Measurements from ENCODE around the gene FBXW11. TPM values are rescaled to one million over a fixed set of nuclear protein-coding genes. Genes with fewer than 3 reads are reported as not detected.

The FBXW11 gene
- total RNA-seq, 4 donors from 2014 or later, result 22.8 to 44.8 (median 40.3) TPM

- Histone ChIP-seq H3K4me3 (no peak overlapping the region), H3K27me3 (no peaks in the 10 kb centered on the region), H3K9me3 (no peaks in the 10 kb centered on the region), H3K27ac (no peak overlapping the region), H3K36me3 (peaks cover 0 to 11% (median 0%) of the 10 kb centered on the region in 4 donors), H3K4me1 (peaks cover 0 to 7% (median 2%) of the 10 kb centered on the region in 4 donors)
- WGBS, 2 donors (ENCODE audit: low coverage in 1 of 2), result 89 to 97% methylated on average over 10 to 12 of the region's 12 CpGs
- intact Hi-C loops (cut with DNase I; ENCODE audit: low total_unique reads) (loop anchor here (10.0 kb wide), 1 partner anchor 134 kb away; no protein-coding TSS in a partner anchor), in situ Hi-C loops (cut with MboI; ENCODE audit: low pct_ligation_motif_present in 1 of 4, low pct_unique_long_range_greater_than_20kb in 1 of 4, low sequenced_read_pairs in 3 of 4) (loop anchor here (10.0 to 25.0 kb wide), 3 partner anchors 134 to 636 kb away; partner anchors contain the start of gene FGF18 (in 4 of the 4))
- TF ChIP-seq CTCF (IDR thresholded peaks at IDR 0.05) (no peak), POLR2AphosphoS5 (IDR thresholded peaks at IDR 0.05) (no peak), EP300 (IDR thresholded peaks at IDR 0.05; ENCODE audit: low read depth) (no peak), POLR2A (IDR thresholded peaks at IDR 0.05) (no peak)
- DNase-seq, result no peak
These were observed 42.2 kb upstream of the FBXW11 start for GRCh38 chr5:172048539-172049101.

- H3K36me3 ChIP-seq, result peaks cover 0 to 11% (median 0%) of the 10 kb centered on the region in 4 donors
- H3K4me1 ChIP-seq, result peaks cover 0 to 7% (median 2%) of the 10 kb centered on the region in 4 donors
- no peak for DNase-seq
- H3K4me3 ChIP-seq, result no peak overlapping the region
- intact Hi-C loops (cut with DNase I; ENCODE audit: low total_unique reads), result loop anchor here (10.0 kb wide), 1 partner anchor 133 kb away; no protein-coding TSS in a partner anchor
- H3K27ac ChIP-seq, result no peak overlapping the region
- 100% methylated on average over 1 of the region's 1 CpG; no CpG with 5 or more reads in 1 of the 2 donors for WGBS, 2 donors (ENCODE audit: low coverage in 1 of 2)
- in situ Hi-C loops (cut with MboI; ENCODE audit: low pct_ligation_motif_present in 1 of 4, low pct_unique_long_range_greater_than_20kb in 1 of 4, low sequenced_read_pairs in 3 of 4), result loop anchor here (10.0 to 25.0 kb wide), 3 partner anchors 133 to 636 kb away; partner anchors contain the start of gene FGF18 (in 4 of the 4)
- H3K27me3 ChIP-seq, result no peaks in the 10 kb centered on the region
- H3K9me3 ChIP-seq, result no peaks in the 10 kb centered on the region
- TF ChIP-seq POLR2A (IDR thresholded peaks at IDR 0.05) (no peak), EP300 (IDR thresholded peaks at IDR 0.05; ENCODE audit: low read depth) (no peak), POLR2AphosphoS5 (IDR thresholded peaks at IDR 0.05) (no peak), CTCF (IDR thresholded peaks at IDR 0.05) (no peak)
These were observed 41.7 kb upstream of the FBXW11 start for GRCh38 chr5:172048170-172048422.

- in situ Hi-C loops (cut with MboI; ENCODE audit: low pct_ligation_motif_present in 1 of 4, low pct_unique_long_range_greater_than_20kb in 1 of 4, low sequenced_read_pairs in 3 of 4) (loop anchor here (10.0 to 25.0 kb wide), 3 partner anchors 132 to 634 kb away; partner anchors contain the start of gene FGF18 (in 4 of the 4)), intact Hi-C loops (cut with DNase I; ENCODE audit: low total_unique reads) (loop anchor here (10.0 kb wide), 1 partner anchor 132 kb away; no protein-coding TSS in a partner anchor)
- no peak for DNase-seq
- H3K4me1 ChIP-seq, result no peaks in the 10 kb centered on the region
- no peaks in the 10 kb centered on the region for H3K9me3 ChIP-seq
- 90 to 93% methylated on average over 2 to 4 of the region's 4 CpGs for WGBS, 2 donors (ENCODE audit: low coverage in 1 of 2)
- H3K27ac ChIP-seq, result no peak overlapping the region
- no peaks in the 10 kb centered on the region for H3K27me3 ChIP-seq
- TF ChIP-seq POLR2A (IDR thresholded peaks at IDR 0.05), result no peak
- no peak for TF ChIP-seq EP300 (IDR thresholded peaks at IDR 0.05; ENCODE audit: low read depth)
- TF ChIP-seq POLR2AphosphoS5 (IDR thresholded peaks at IDR 0.05), result no peak
- TF ChIP-seq CTCF (IDR thresholded peaks at IDR 0.05), result no peak
- H3K36me3 ChIP-seq, result peaks cover 0 to 11% (median 0%) of the 10 kb centered on the region in 4 donors
- H3K4me3 ChIP-seq, result no peak overlapping the region
These were observed 40.2 kb upstream of the FBXW11 start for GRCh38 chr5:172046593-172046992.

- Histone ChIP-seq H3K36me3 (peaks cover 0 to 7% (median 0%) of the 10 kb centered on the region in 4 donors), H3K4me1 (no peaks in the 10 kb centered on the region), H3K4me3 (no peak overlapping the region), H3K27me3 (no peaks in the 10 kb centered on the region), H3K27ac (no peak overlapping the region), H3K9me3 (no peaks in the 10 kb centered on the region)
- WGBS, 2 donors (ENCODE audit: low coverage in 1 of 2), result 79 to 86% methylated on average over 7 of the region's 7 CpGs
- in situ Hi-C loops (cut with MboI; ENCODE audit: low pct_ligation_motif_present in 1 of 4, low pct_unique_long_range_greater_than_20kb in 1 of 4, low sequenced_read_pairs in 3 of 4), result loop anchor here (10.0 to 25.0 kb wide), 3 partner anchors 130 to 633 kb away; partner anchors contain the start of gene FGF18 (in 4 of the 4)
- intact Hi-C loops (cut with DNase I; ENCODE audit: low total_unique reads), result loop anchor here (10.0 kb wide), 1 partner anchor 130 kb away; no protein-coding TSS in a partner anchor
- no peak for DNase-seq
- TF ChIP-seq POLR2AphosphoS5 (IDR thresholded peaks at IDR 0.05) (no peak), CTCF (IDR thresholded peaks at IDR 0.05) (no peak), EP300 (IDR thresholded peaks at IDR 0.05; ENCODE audit: low read depth) (no peak), POLR2A (IDR thresholded peaks at IDR 0.05) (no peak)
These were observed 38.8 kb upstream of the FBXW11 start for GRCh38 chr5:172045315-172045632.

Data from transverse colon (tissue), 4 donors.